Endothelial cell of umbilical vein (primary cell): ENCODE measurements around the gene ZNF652. TPM values are rescaled to one million over a fixed set of nuclear protein-coding genes. Genes with fewer than 3 reads are reported as not detected.

ENCODE experiments used
- BruUV-seq: library from RNA; stranded (reverse); fragments of 400-500 nt; replicated peaks from 2 replicates; lab custom pipeline; 2021; lab: Mats Ljungman, UMichigan
- CTCF ChIA-PET: fragments of 300-600, 350-600 bp; sonication (Branson Sonifier 250); formaldehyde crosslinking; loops from one replicate; lab custom pipeline; 2021; ENCODE audit warnings: antibody characterized with exemption, inconsistent platforms; lab: Charles Lee
- POLR2A ChIA-PET: fragments of 300-600, 350-600 bp; sonication (Branson Sonifier 250); formaldehyde crosslinking; loops from one replicate; lab custom pipeline; 2021; ENCODE audit warnings: antibody characterized with exemption, inconsistent platforms; lab: Charles Lee
- DNase-seq: peaks from one replicate; pipeline ENCODE4 v3.0.0-alpha.2; 2011; ENCODE audit warnings: low read depth, low spot score
- FAIRE-seq: peaks from 2 replicates; lab custom pipeline; 2011; peaks lifted over from hg19 to GRCh38; lab: Jason Lieb, UNC
- H2AFZ ChIP-seq: 2 replicates; pipeline ENCODE4 v1.6.0; 2012; ENCODE audit warnings: low read depth, low read length, control low read depth, inconsistent platforms
- H3K27ac ChIP-seq: 2 replicates; pipeline ENCODE4 v1.5.1; 2011; ENCODE audit warnings: low read depth, mild to moderate bottlenecking, control low read depth, low read length, moderate library complexity; ENCODE audit not compliant: insufficient read depth
- H3K27me3 ChIP-seq, 2 experiments: 2 replicates each; pipeline versions ENCODE4 v1.6.0 to v1.6.1; 2011; ENCODE audit warnings: low read length in 2 of 2, mixed read lengths in 1 of 2; ENCODE audit not compliant: control insufficient read depth in 2 of 2, insufficient read depth in 2 of 2
- H3K36me3 ChIP-seq, 2 experiments: 2 replicates in 1 of 2; 3 replicates in 1 of 2; pipeline ENCODE4 v1.5.1; 2011; ENCODE audit warnings: low read length in 2 of 2, mild to moderate bottlenecking in 1 of 2, moderate library complexity in 1 of 2; ENCODE audit not compliant: control insufficient read depth in 2 of 2, insufficient read depth in 2 of 2; ENCODE audit errors: extremely low read depth in 1 of 2
- H3K4me1 ChIP-seq: 3 replicates; pipeline ENCODE4 v1.5.1; 2011; ENCODE audit warnings: mild to moderate bottlenecking, low read length; ENCODE audit not compliant: control insufficient read depth, insufficient read depth; ENCODE audit errors: extremely low read depth
- H3K4me2 ChIP-seq: 2 replicates; pipeline ENCODE4 v1.6.1; 2011; ENCODE audit warnings: low read length, control low read depth, mixed read lengths; ENCODE audit not compliant: insufficient read depth
- H3K4me3 ChIP-seq, 3 experiments: fragments of 200-600 bp in 1 of 3; sonication (generic), shearing (Covaris generic) in 1 of 3; replicated peaks in 1 of 3; 2 replicates each; pipeline ENCODE4 v1.5.1; 2011 to 2016; ENCODE audit warnings: control low read depth in 3 of 3, low read length in 3 of 3, mild to moderate bottlenecking in 2 of 3, inconsistent platforms in 1 of 3, low read depth in 1 of 3, moderate library complexity in 1 of 3; ENCODE audit not compliant: insufficient read depth in 1 of 3
- H3K79me2 ChIP-seq: 2 replicates; pipeline ENCODE4 v1.6.0; 2012; ENCODE audit warnings: low read length, inconsistent platforms; ENCODE audit not compliant: control insufficient read depth, insufficient read depth
- H3K9ac ChIP-seq: replicated peaks from 2 replicates; pipeline ENCODE3; 2011; ENCODE audit warnings: low read length, control low read depth; ENCODE audit not compliant: insufficient read depth; ENCODE audit errors: extremely low read depth
- H3K9me1 ChIP-seq: replicated peaks from 3 replicates; pipeline ENCODE4 v1.6.0; 2011; ENCODE audit warnings: mild to moderate bottlenecking, low read length; ENCODE audit not compliant: control insufficient read depth, insufficient read depth; ENCODE audit errors: extremely low read depth
- H3K9me3 ChIP-seq: replicated peaks from 2 replicates; pipeline ENCODE4 v1.5.1; 2012; ENCODE audit warnings: low read length, inconsistent platforms; ENCODE audit not compliant: control insufficient read depth, insufficient read depth
- H4K20me1 ChIP-seq: replicated peaks from 2 replicates; pipeline ENCODE3; 2011; ENCODE audit warnings: mild to moderate bottlenecking, low read length; ENCODE audit not compliant: control insufficient read depth, insufficient read depth; ENCODE audit errors: extremely low read depth
- CTCF ChIP-seq, 2 donors: IDR thresholded peaks; 1 replicate in 1 of 2; 2 replicates in 1 of 2; pipeline ENCODE4 v1.5.1; 2011; ENCODE audit warnings: low read length in 2 of 2, mild to moderate bottlenecking in 2 of 2, moderate library complexity in 2 of 2, control low read depth in 1 of 2, inconsistent platforms in 1 of 2, low read depth in 1 of 2; ENCODE audit not compliant: insufficient read depth in 1 of 2; ENCODE audit errors: extremely low read depth in 1 of 2
- EZH2 ChIP-seq: IDR thresholded peaks from 2 replicates; pipeline ENCODE4 v1.6.1; 2012; ENCODE audit warnings: borderline replicate concordance, low read depth, mild to moderate bottlenecking, moderate library complexity, low read length, inconsistent platforms; ENCODE audit not compliant: severe bottlenecking
- FOS ChIP-seq: IDR thresholded peaks from 2 replicates; pipeline ENCODE4 v1.6.1; 2011; ENCODE audit warnings: mild to moderate bottlenecking, low read length, moderate library complexity, borderline replicate concordance; ENCODE audit not compliant: insufficient read depth
- GATA2 ChIP-seq: IDR thresholded peaks from 2 replicates; pipeline ENCODE4 v1.7.0; 2011; ENCODE audit warnings: low read depth, mild to moderate bottlenecking, moderate library complexity, mixed read lengths, low read length; ENCODE audit not compliant: insufficient read length, insufficient read depth
- JUN ChIP-seq: IDR thresholded peaks from 2 replicates; pipeline ENCODE4 v1.6.1; 2011; ENCODE audit warnings: borderline replicate concordance, low read depth; ENCODE audit not compliant: insufficient read length, insufficient read depth
- MAX ChIP-seq: IDR thresholded peaks from 2 replicates; pipeline ENCODE4 v1.6.1; 2011; ENCODE audit not compliant: insufficient read depth, insufficient read length
- MYC ChIP-seq: IDR thresholded peaks from one replicate; pipeline ENCODE4 v1.6.1; 2011; ENCODE audit warnings: mild to moderate bottlenecking, low read depth, low read length
- POLR2A ChIP-seq: IDR thresholded peaks from 2 replicates; pipeline ENCODE4 v1.6.1; 2012; ENCODE audit warnings: low read depth, mild to moderate bottlenecking, control low read depth, low read length
- POLR2AphosphoS5 ChIP-seq: IDR thresholded peaks from 2 replicates; pipeline ENCODE4 v1.6.1; 2012; ENCODE audit warnings: low read depth, mild to moderate bottlenecking, control low read depth, low read length, moderate library complexity; ENCODE audit not compliant: insufficient read depth
- dilution Hi-C: fragments of 300-500 bp; cut with MboI; formaldehyde crosslinking; loops from one replicate; pipeline ENCODE4 v1.15.0; 2019; ENCODE audit warnings: low sequenced_read_pairs; ENCODE audit not compliant: extremely low pct_ligation_motif_present
- intact Hi-C: fragments of 100-400 bp; cut with micrococcal nuclease; formaldehyde crosslinking; loops from one replicate; pipeline ENCODE4 v1.10.0; 2022
- polyA plus RNA-seq, 4 experiments: library from polyadenylated mRNA; depleted of rRNA in 3 of 4; stranded (reverse) in 3 of 4; unstranded in 1 of 4; fragments of >200 nt; gene quantifications; 2 replicates each; pipeline versions ENCODE4 v1.2.1 to v1.2.3, GENCODE V29; 2011 to 2012; ENCODE audit warnings: missing spikeins in 1 of 4
- total RNA-seq: library from RNA; stranded (reverse); gene quantifications from 2 replicates; pipeline ENCODE4 v1.2.3, GENCODE V29; 2021

Gene ZNF652
- total and polyA plus RNA-seq, 2 donors (not counting 3 experiments of a cell fraction or from before 2014, with no cell fraction given): 6.1 to 18.6 TPM

DNA sequence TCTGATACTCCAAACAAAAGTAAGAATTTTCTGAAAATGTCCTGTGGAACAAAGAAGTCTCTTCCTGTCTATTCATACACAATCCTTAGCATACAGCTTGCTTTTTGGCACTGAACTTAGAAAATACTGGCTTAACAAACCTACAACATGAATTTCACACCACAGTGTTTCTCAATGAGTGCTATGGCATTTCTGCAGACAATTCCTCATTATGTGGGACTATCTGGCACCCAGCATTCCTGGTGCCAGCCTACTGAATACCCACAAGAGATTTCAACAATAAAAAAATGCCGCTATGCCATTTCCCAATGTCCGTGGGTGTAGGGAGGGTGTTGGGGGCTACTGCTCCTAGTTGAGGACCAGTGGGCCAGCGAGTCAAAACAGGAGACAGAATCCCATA is 62.1 kb downstream of the ZNF652 start:
- intact Hi-C loops (no loop called here), dilution Hi-C loops (no loop called here)
- H3K4me3 ChIP-seq: no peak overlapping the region
- H3K9me3 ChIP-seq: no peaks in the 10 kb centered on the region
- H4K20me1 ChIP-seq: no peaks in the 10 kb centered on the region
- H3K79me2 ChIP-seq: no peaks in the 10 kb centered on the region
- no peaks in the 10 kb centered on the region for H3K27me3 ChIP-seq
- H3K27ac ChIP-seq: no peak overlapping the region
- TF ChIP-seq EZH2 (no peak), MAX (no peak), MYC (no peak), FOS (no peak), POLR2A (no peak), POLR2AphosphoS5 (no peak), CTCF (IDR thresholded peaks at IDR 0.05; ENCODE audit: extremely low read depth in 1 of 2, insufficient read depth in 1 of 2, low read depth in 1 of 2, low read length in 2 of 2) (no peak), JUN (no peak), GATA2 (no peak)
- no peak overlapping the region for H3K9ac ChIP-seq
- no peaks in the 10 kb centered on the region for H3K4me1 ChIP-seq
- FAIRE-seq (no peak), DNase-seq (no peak)
- ChIA-PET CTCF (interaction anchor here (1.1 to 1.7 kb wide), 2 partner anchors 9 to 16 kb away, joined by 3 to 10 read pairs; no protein-coding TSS in a partner anchor), POLR2A (interaction anchor here (1.0 kb wide), 1 partner anchor 65 kb away, joined by 3 read pairs; no protein-coding TSS in a partner anchor)
- H3K4me2 ChIP-seq: no peak overlapping the region
- no TSS peak for BruUV-seq
- H2AFZ ChIP-seq: no peak overlapping the region
- H3K9me1 ChIP-seq: no peaks in the 10 kb centered on the region
- peaks cover 0 to 7% of the 10 kb centered on the region in 2 experiments for H3K36me3 ChIP-seq
